Measurements from ENCODE around the gene PARVB. TPM values are rescaled to one million over a fixed set of nuclear protein-coding genes. Genes with fewer than 3 reads are reported as not detected.
"Not testable (repeated sequence)": the region's sequence is repeated elsewhere in the genome, so short reads cannot be mapped to it uniquely, and the experiment has no call there.

PARVB gene
- total RNA-seq, 1 experiment from 2014 or later: 106 TPM

- in situ Hi-C loops (cut with HindIII; ENCODE audit: low pct_unique_long_range_greater_than_20kb, low sequenced_read_pairs): no loop called here
- DNase-seq (ENCODE audit: low read depth): no peak
Observed at GRCh38 chr22:43995798-43996169, 28.3 kb upstream of the PARVB start.

- in situ Hi-C loops (cut with HindIII; ENCODE audit: low pct_unique_long_range_greater_than_20kb, low sequenced_read_pairs): no loop called here
- DNase-seq (ENCODE audit: low read depth): no peak
Observed at GRCh38 chr22:43996170-43996980, 27.7 kb upstream of the PARVB start.

- no peak for DNase-seq (ENCODE audit: low read depth)
- in situ Hi-C loops (cut with HindIII; ENCODE audit: low pct_unique_long_range_greater_than_20kb, low sequenced_read_pairs): no loop called here
Observed at GRCh38 chr22:43996981-43997265, 27.2 kb upstream of the PARVB start.

- DNase-seq (ENCODE audit: low read depth): no peak
- in situ Hi-C loops (cut with HindIII; ENCODE audit: low pct_unique_long_range_greater_than_20kb, low sequenced_read_pairs): no loop called here
Observed at GRCh38 chr22:43998679-43999264, 25.3 kb upstream of the PARVB start.

- in situ Hi-C loops (cut with HindIII; ENCODE audit: low pct_unique_long_range_greater_than_20kb, low sequenced_read_pairs): no loop called here
- DNase-seq (ENCODE audit: low read depth): no peak
Observed at GRCh38 chr22:43999378-43999777, 24.7 kb upstream of the PARVB start.

GRCh38 chr22:44000123-44000522 is 24.0 kb upstream of the PARVB start:
- DNase-seq (ENCODE audit: low read depth): no peak
- in situ Hi-C loops (cut with HindIII; ENCODE audit: low pct_unique_long_range_greater_than_20kb, low sequenced_read_pairs): loop anchor here (10.0 kb wide), 1 partner anchor 85 kb away; no protein-coding TSS in a partner anchor

GRCh38 chr22:44001521-44001920 is 22.6 kb upstream of the PARVB start:
- in situ Hi-C loops (cut with HindIII; ENCODE audit: low pct_unique_long_range_greater_than_20kb, low sequenced_read_pairs): loop anchor here (10.0 kb wide), 1 partner anchor 83 kb away; no protein-coding TSS in a partner anchor

GRCh38 chr22:44002324-44002723 is 21.8 kb upstream of the PARVB start:
- no peak for DNase-seq (ENCODE audit: low read depth)
- in situ Hi-C loops (cut with HindIII; ENCODE audit: low pct_unique_long_range_greater_than_20kb, low sequenced_read_pairs): loop anchor here (10.0 kb wide), 1 partner anchor 82 kb away; no protein-coding TSS in a partner anchor

More at GRCh38 chr22:44001521-44001920, 22.6 kb upstream of the PARVB start:
- DNase-seq (ENCODE audit: low read depth): no peak

GRCh38 chr22:44002997-44003396 is 21.1 kb upstream of the PARVB start:
- in situ Hi-C loops (cut with HindIII; ENCODE audit: low pct_unique_long_range_greater_than_20kb, low sequenced_read_pairs): loop anchor here (10.0 kb wide), 1 partner anchor 82 kb away; no protein-coding TSS in a partner anchor
- DNase-seq (ENCODE audit: low read depth): no peak

GRCh38 chr22:44003405-44004103 is 20.5 kb upstream of the PARVB start:
- in situ Hi-C loops (cut with HindIII; ENCODE audit: low pct_unique_long_range_greater_than_20kb, low sequenced_read_pairs): loop anchor here (10.0 kb wide), 1 partner anchor 81 kb away; no protein-coding TSS in a partner anchor
- no peak for DNase-seq (ENCODE audit: low read depth)

GRCh38 chr22:44004104-44004460 is 20.0 kb upstream of the PARVB start:
- in situ Hi-C loops (cut with HindIII; ENCODE audit: low pct_unique_long_range_greater_than_20kb, low sequenced_read_pairs): loop anchor here (10.0 kb wide), 1 partner anchor 81 kb away; no protein-coding TSS in a partner anchor

GRCh38 chr22:44005524-44005923 is 18.6 kb upstream of the PARVB start:
- no peak for DNase-seq (ENCODE audit: low read depth)
- in situ Hi-C loops (cut with HindIII; ENCODE audit: low pct_unique_long_range_greater_than_20kb, low sequenced_read_pairs): loop anchor here (10.0 kb wide), 1 partner anchor 79 kb away; no protein-coding TSS in a partner anchor

More at GRCh38 chr22:44004104-44004460, 20.0 kb upstream of the PARVB start:
- no peak for DNase-seq (ENCODE audit: low read depth)

- no peak for DNase-seq (ENCODE audit: low read depth)
- in situ Hi-C loops (cut with HindIII; ENCODE audit: low pct_unique_long_range_greater_than_20kb, low sequenced_read_pairs): no loop called here
Observed at GRCh38 chr22:44012162-44012561, 11.9 kb upstream of the PARVB start.

GRCh38 chr22:44012591-44012990 is 11.5 kb upstream of the PARVB start:
- in situ Hi-C loops (cut with HindIII; ENCODE audit: low pct_unique_long_range_greater_than_20kb, low sequenced_read_pairs): no loop called here
- no peak for DNase-seq (ENCODE audit: low read depth)

GRCh38 chr22:44014241-44014640 is 9.9 kb upstream of the PARVB start:
- no peak for DNase-seq (ENCODE audit: low read depth)
- in situ Hi-C loops (cut with HindIII; ENCODE audit: low pct_unique_long_range_greater_than_20kb, low sequenced_read_pairs): no loop called here

GRCh38 chr22:44016586-44016985 is 7.5 kb upstream of the PARVB start:
- in situ Hi-C loops (cut with HindIII; ENCODE audit: low pct_unique_long_range_greater_than_20kb, low sequenced_read_pairs): not testable (repeated sequence)

GRCh38 chr22:44018594-44018993 is 5.5 kb upstream of the PARVB start:
- DNase-seq (ENCODE audit: low read depth): no peak
- in situ Hi-C loops (cut with HindIII; ENCODE audit: low pct_unique_long_range_greater_than_20kb, low sequenced_read_pairs): no loop called here

More at GRCh38 chr22:44016586-44016985, 7.5 kb upstream of the PARVB start:
- DNase-seq (ENCODE audit: low read depth): not testable (repeated sequence)

- in situ Hi-C loops (cut with HindIII; ENCODE audit: low pct_unique_long_range_greater_than_20kb, low sequenced_read_pairs): no loop called here
- DNase-seq (ENCODE audit: low read depth): no peak
Observed at GRCh38 chr22:44019416-44019815, 4.7 kb upstream of the PARVB start.

GRCh38 chr22:44019846-44020245 is 4.3 kb upstream of the PARVB start:
- in situ Hi-C loops (cut with HindIII; ENCODE audit: low pct_unique_long_range_greater_than_20kb, low sequenced_read_pairs): no loop called here
- DNase-seq (ENCODE audit: low read depth): no peak

Measured in Caki2 (cell line).